Mesothelial cell of epicardium (in vitro differentiated cells): ENCODE measurements around the gene RAMACL. TPM values are rescaled to one million over a fixed set of nuclear protein-coding genes. Genes with fewer than 3 reads are reported as not detected.

ENCODE experiments used
- DNase-seq, 2 experiments: peaks; one replicate each; pipeline ENCODE4 v3.0.0; 2021; ENCODE audit warnings: low spot score in 2 of 2; ENCODE audit not compliant: unreplicated experiment in 2 of 2
- H3K27ac Mint-ChIP-seq: 2 replicates; pipeline ENCODE4 v1.8.0; 2021; ENCODE audit warnings: mixed read lengths
- H3K27me3 Mint-ChIP-seq: 2 replicates; pipeline ENCODE4 v1.8.0; 2021; ENCODE audit warnings: low read depth, mixed read lengths
- H3K36me3 Mint-ChIP-seq: 2 replicates; pipeline ENCODE4 v1.8.0; 2021; ENCODE audit warnings: mixed read lengths
- H3K4me1 Mint-ChIP-seq: 2 replicates; pipeline ENCODE4 v1.8.0; 2021; ENCODE audit warnings: mixed read lengths
- H3K4me3 Mint-ChIP-seq: 2 replicates; pipeline ENCODE4 v1.8.0; 2021; ENCODE audit warnings: mild to moderate bottlenecking, moderate library complexity, mixed read lengths
- H3K9me3 Mint-ChIP-seq: 2 replicates; pipeline ENCODE4 v1.8.0; 2021; ENCODE audit warnings: mixed read lengths
- total RNA-seq: library from RNA; stranded (reverse); gene quantifications from 3 replicates; pipeline ENCODE4 v1.2.1, GENCODE V29; 2021
- TF ChIP-seq, protein P1 (sequence below): fragments of 200-600 bp; sonication (generic); IDR thresholded peaks from one replicate; pipeline ENCODE4 v1.5.0; 2021; ENCODE audit warnings: antibody characterized with exemption; ENCODE audit not compliant: unreplicated experiment

Gene RAMACL
- total RNA-seq, 1 donor from 2014 or later: 0.69 TPM

GRCh38 chr6:166615059-166615770 lies 28.7 kb upstream of the RAMACL start:
- TF ChIP-seq, protein P1, sequence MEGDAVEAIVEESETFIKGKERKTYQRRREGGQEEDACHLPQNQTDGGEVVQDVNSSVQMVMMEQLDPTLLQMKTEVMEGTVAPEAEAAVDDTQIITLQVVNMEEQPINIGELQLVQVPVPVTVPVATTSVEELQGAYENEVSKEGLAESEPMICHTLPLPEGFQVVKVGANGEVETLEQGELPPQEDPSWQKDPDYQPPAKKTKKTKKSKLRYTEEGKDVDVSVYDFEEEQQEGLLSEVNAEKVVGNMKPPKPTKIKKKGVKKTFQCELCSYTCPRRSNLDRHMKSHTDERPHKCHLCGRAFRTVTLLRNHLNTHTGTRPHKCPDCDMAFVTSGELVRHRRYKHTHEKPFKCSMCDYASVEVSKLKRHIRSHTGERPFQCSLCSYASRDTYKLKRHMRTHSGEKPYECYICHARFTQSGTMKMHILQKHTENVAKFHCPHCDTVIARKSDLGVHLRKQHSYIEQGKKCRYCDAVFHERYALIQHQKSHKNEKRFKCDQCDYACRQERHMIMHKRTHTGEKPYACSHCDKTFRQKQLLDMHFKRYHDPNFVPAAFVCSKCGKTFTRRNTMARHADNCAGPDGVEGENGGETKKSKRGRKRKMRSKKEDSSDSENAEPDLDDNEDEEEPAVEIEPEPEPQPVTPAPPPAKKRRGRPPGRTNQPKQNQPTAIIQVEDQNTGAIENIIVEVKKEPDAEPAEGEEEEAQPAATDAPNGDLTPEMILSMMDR: no peak
- Mint-ChIP-seq H3K36me3 (peaks cover 4% of the 10 kb centered on the region), H3K4me3 (no peak overlapping the region), H3K27me3 (peaks cover 5% of the 10 kb centered on the region), H3K27ac (no peak overlapping the region), H3K9me3 (no peaks in the 10 kb centered on the region), H3K4me1 (peaks cover 57% of the 10 kb centered on the region)
- no peak for DNase-seq

GRCh38 chr6:166614589-166614988 lies 28.1 kb upstream of the RAMACL start:
- Mint-ChIP-seq H3K36me3 (peaks cover 4% of the 10 kb centered on the region), H3K4me3 (no peak overlapping the region), H3K4me1 (peaks cover 55% of the 10 kb centered on the region), H3K9me3 (no peaks in the 10 kb centered on the region), H3K27ac (no peak overlapping the region), H3K27me3 (peaks cover 5% of the 10 kb centered on the region)
- TF ChIP-seq, protein P1: no peak
- DNase-seq: no peak

GRCh38 chr6:166614171-166614583 lies 27.7 kb upstream of the RAMACL start:
- Mint-ChIP-seq H3K27ac (no peak overlapping the region), H3K36me3 (peaks cover 4% of the 10 kb centered on the region), H3K4me1 (peaks cover 50% of the 10 kb centered on the region), H3K9me3 (no peaks in the 10 kb centered on the region), H3K4me3 (no peak overlapping the region), H3K27me3 (peaks cover 5% of the 10 kb centered on the region)
- TF ChIP-seq, protein P1: no peak
- no peak for DNase-seq

DNA sequence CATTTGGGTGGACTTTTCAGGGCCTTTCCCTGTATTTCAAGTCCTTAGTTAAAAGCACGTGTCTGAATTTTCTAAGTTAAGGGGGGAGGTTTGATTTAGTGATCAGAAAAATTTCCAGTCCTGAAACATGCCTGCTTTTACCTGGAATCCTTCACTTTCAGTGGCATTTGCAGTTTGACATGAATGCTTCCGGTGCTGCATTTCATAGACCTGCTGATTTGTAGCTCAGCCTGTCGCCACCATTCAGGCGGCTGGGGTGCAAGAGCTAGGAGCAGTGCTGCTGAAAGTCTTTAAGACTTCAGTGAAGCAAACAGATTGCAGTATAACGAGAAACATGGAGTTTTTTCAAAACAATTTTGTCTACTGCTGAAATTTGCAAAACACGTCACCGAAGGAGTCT lies 26.5 kb upstream of the RAMACL start:
- Mint-ChIP-seq H3K9me3 (no peaks in the 10 kb centered on the region), H3K36me3 (no peaks in the 10 kb centered on the region), H3K4me3 (peak overlapping the region; percentile 10), H3K27ac (peak overlapping the region; percentile 48), H3K27me3 (peaks cover 5% of the 10 kb centered on the region), H3K4me1 (peaks cover 46% of the 10 kb centered on the region)
- DNase-seq: no peak
- TF ChIP-seq, protein P1: no peak

DNA sequence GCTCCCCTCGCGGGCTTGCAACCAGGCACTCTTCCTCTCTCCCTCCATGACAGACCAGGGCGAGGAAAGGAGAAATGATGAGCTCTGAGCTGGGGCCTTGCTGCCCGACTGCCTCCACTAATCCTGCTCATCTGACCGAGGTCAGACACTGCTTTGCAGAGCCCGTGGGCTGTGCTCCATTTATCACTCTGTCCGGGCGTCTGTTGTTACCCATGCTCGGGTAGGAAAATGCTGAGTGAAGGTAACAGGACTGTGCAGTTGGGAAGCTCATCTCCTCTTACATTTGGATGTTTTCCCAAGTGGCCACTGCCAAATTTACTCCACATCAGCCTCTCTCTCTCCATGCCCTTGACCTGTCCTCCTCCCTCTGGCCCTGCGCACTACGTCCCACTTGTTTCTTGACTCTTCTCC lies 26.0 kb upstream of the RAMACL start:
- no peaks in the 10 kb centered on the region for H3K9me3 Mint-ChIP-seq
- H3K4me1 Mint-ChIP-seq: peaks cover 46% of the 10 kb centered on the region
- H3K36me3 Mint-ChIP-seq: no peaks in the 10 kb centered on the region
- TF ChIP-seq, protein P1: no peak
- peak overlapping the region; percentile 10 for H3K4me3 Mint-ChIP-seq
- peaks cover 5% of the 10 kb centered on the region for H3K27me3 Mint-ChIP-seq
- DNase-seq: no peak
- H3K27ac Mint-ChIP-seq: peak overlapping the region; percentile 48
